Gastrocnemius medialis (tissue), 4 donors: ENCODE results near the gene CNTNAP1. TPM values are rescaled to one million over a fixed set of nuclear protein-coding genes. Genes with fewer than 3 reads are reported as not detected.

Experiments
- ATAC-seq, 2 donors: fragments of 150-250 bp; one replicate each; pipeline ENCODE4 v1.9.1; 2016
- DNase-seq, 2 donors: peaks; one replicate each; pipeline ENCODE4 v3.0.0-alpha.2; 2019
- H3K27ac ChIP-seq, 4 donors: fragments of 200-600 bp; sonication (generic); 1 replicate in 1 of 4; 2 replicates in 3 of 4; pipeline ENCODE4 v1.5.1; 2016 to 2018; ENCODE audit warnings: mild to moderate bottlenecking in 2 of 4, moderate library complexity in 1 of 4
- H3K27me3 ChIP-seq, 3 donors: fragments of 200-600 bp; sonication (generic) in 2 of 3; 1 replicate in 1 of 3; 2 replicates in 2 of 3; pipeline versions ENCODE4 v1.5.1 to v1.6.0; 2016 to 2019; ENCODE audit warnings: mild to moderate bottlenecking in 1 of 3, moderate library complexity in 1 of 3
- H3K36me3 ChIP-seq, 2 donors: fragments of 200-600 bp; sonication (generic) in 1 of 2; one replicate each; pipeline ENCODE4 v1.5.1; 2017 to 2018
- H3K4me1 ChIP-seq, 2 donors: fragments of 200-600 bp; sonication (generic) in 1 of 2; one replicate each; pipeline ENCODE4 v1.5.1; 2016 to 2017; ENCODE audit warnings: mild to moderate bottlenecking in 2 of 2
- H3K4me3 ChIP-seq, 4 donors: fragments of 200-600 bp; sonication (generic) in 3 of 4; 1 replicate in 1 of 4; 2 replicates in 3 of 4; pipeline ENCODE4 v1.5.1; 2016 to 2019; ENCODE audit warnings: mild to moderate bottlenecking in 2 of 4
- H3K9me3 ChIP-seq, 3 donors: fragments of 200-600 bp; sonication (generic) in 2 of 3; 1 replicate in 1 of 3; 2 replicates in 2 of 3; pipeline ENCODE4 v1.5.1; 2016 to 2019
- POLR2A ChIP-seq, 2 donors: fragments of 450-650 bp; IDR thresholded peaks; one replicate each; pipeline ENCODE4 v1.6.1; 2017; ENCODE audit warnings: antibody characterized with exemption in 2 of 2, mild to moderate bottlenecking in 2 of 2, moderate library complexity in 2 of 2
- in situ Hi-C, 4 donors: fragments of 200-750 bp; cut with MboI; loops; one replicate each; pipeline versions ENCODE4 v1.15.0 to v1.8.0; 2017; ENCODE audit warnings: low sequenced_read_pairs in 4 of 4
- intact Hi-C: fragments of 100-400 bp; cut with DNase I; formaldehyde crosslinking; loops from one replicate; pipeline ENCODE4 v1.15.1; 2023; ENCODE audit warnings: low total_unique reads
- total RNA-seq, 4 donors: library from RNA; depleted of rRNA; stranded (reverse); fragments of >200 nt; gene quantifications; one replicate each; pipeline versions ENCODE4 v1.1.0 to v1.2.3, GENCODE V29; 2016
- TF ChIP-seq, protein P1 (sequence below), 5 experiments: fragments of 450-650 bp in 3 of 5; fragments of 200-600 bp in 2 of 5; sonication (generic) in 2 of 5; IDR thresholded peaks in 4 of 5; conservative IDR thresholded peaks in 1 of 5; 1 replicate in 4 of 5; 2 replicates in 1 of 5; pipeline ENCODE4 v1.5.1; 2016 to 2019; ENCODE audit warnings: antibody characterized with exemption in 5 of 5, mild to moderate bottlenecking in 3 of 5, moderate library complexity in 3 of 5

The CNTNAP1 gene
- total RNA-seq, 4 donors from 2014 or later, result 0.22 to 0.41 (median 0.40) TPM

DNA sequence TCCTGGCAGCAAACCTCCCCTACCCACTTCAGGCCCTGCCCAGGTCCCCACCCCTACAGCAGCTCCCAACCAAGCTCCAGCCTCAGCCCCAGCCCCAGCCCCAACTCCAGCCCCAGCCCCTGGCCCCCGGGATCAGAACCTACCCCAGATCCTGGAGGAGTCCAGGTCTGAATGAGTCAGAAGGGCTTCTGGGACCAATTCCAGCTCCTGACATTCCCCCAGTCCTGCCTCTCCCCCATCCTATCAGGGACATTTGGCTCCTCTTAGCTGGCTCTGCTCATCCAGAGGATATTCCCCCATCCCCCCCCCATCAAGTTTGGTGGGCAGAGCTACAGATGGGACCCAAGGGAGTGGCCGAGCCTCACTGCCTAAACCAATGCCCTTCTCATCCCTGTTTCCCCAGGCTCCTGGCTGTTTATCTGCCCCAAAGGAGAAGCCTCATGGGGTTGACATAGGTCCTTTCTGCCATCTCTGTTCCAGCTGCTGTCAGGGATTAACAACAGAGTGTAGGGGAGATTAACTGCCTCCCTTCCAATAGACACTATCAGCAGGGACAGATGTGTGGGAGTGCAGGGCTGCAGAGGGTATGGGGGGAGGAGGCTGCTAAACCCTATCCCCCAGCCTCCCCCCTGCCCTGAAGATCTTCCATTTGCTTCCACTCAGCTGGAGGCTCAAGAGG is 16.5 kb downstream of the CNTNAP1 start:
- ATAC-seq, result no peak
- H3K4me3 ChIP-seq, result no peak overlapping the region
- in situ Hi-C loops, result loop anchor here in 2 of 4 donors (25.0 kb wide), 1 partner anchor 112 kb away; the partner anchor contains the start of gene PSMC3IP (in 2 of the 2)
- intact Hi-C loops, result no loop called here
- H3K27ac ChIP-seq, result no peak overlapping the region
- H3K27me3 ChIP-seq, result no peaks in the 10 kb centered on the region
- no peaks in the 10 kb centered on the region for H3K9me3 ChIP-seq
- no peaks in the 10 kb centered on the region for H3K4me1 ChIP-seq
- H3K36me3 ChIP-seq, result peaks cover 5 to 51% of the 10 kb centered on the region in 2 donors
- no peak for TF ChIP-seq POLR2A (IDR thresholded peaks at IDR 0.05)
- DNase-seq, result no peak

- no peak for ATAC-seq
- H3K27me3 ChIP-seq, result no peaks in the 10 kb centered on the region
- peaks cover 9 to 56% of the 10 kb centered on the region in 2 donors for H3K36me3 ChIP-seq
- no peaks in the 10 kb centered on the region for H3K9me3 ChIP-seq
- no peak overlapping the region for H3K27ac ChIP-seq
- no peak for DNase-seq
- no peaks in the 10 kb centered on the region for H3K4me1 ChIP-seq
- H3K4me3 ChIP-seq, result no peak overlapping the region
- in situ Hi-C loops (loop anchor here in 2 of 4 donors (25.0 kb wide), 1 partner anchor 112 kb away; the partner anchor contains the start of gene PSMC3IP (in 2 of the 2)), intact Hi-C loops (no loop called here)
- TF ChIP-seq POLR2A (IDR thresholded peaks at IDR 0.05), result no peak
- TF ChIP-seq, protein P1, sequence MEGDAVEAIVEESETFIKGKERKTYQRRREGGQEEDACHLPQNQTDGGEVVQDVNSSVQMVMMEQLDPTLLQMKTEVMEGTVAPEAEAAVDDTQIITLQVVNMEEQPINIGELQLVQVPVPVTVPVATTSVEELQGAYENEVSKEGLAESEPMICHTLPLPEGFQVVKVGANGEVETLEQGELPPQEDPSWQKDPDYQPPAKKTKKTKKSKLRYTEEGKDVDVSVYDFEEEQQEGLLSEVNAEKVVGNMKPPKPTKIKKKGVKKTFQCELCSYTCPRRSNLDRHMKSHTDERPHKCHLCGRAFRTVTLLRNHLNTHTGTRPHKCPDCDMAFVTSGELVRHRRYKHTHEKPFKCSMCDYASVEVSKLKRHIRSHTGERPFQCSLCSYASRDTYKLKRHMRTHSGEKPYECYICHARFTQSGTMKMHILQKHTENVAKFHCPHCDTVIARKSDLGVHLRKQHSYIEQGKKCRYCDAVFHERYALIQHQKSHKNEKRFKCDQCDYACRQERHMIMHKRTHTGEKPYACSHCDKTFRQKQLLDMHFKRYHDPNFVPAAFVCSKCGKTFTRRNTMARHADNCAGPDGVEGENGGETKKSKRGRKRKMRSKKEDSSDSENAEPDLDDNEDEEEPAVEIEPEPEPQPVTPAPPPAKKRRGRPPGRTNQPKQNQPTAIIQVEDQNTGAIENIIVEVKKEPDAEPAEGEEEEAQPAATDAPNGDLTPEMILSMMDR (IDR thresholded peaks at IDR 0.05 in 4 of 5, conservative IDR thresholded peaks at IDR 0.05 in 1 of 5), result no peak
Measured at GRCh38 chr17:42699415-42699740, 17.0 kb downstream of the CNTNAP1 start.

DNA sequence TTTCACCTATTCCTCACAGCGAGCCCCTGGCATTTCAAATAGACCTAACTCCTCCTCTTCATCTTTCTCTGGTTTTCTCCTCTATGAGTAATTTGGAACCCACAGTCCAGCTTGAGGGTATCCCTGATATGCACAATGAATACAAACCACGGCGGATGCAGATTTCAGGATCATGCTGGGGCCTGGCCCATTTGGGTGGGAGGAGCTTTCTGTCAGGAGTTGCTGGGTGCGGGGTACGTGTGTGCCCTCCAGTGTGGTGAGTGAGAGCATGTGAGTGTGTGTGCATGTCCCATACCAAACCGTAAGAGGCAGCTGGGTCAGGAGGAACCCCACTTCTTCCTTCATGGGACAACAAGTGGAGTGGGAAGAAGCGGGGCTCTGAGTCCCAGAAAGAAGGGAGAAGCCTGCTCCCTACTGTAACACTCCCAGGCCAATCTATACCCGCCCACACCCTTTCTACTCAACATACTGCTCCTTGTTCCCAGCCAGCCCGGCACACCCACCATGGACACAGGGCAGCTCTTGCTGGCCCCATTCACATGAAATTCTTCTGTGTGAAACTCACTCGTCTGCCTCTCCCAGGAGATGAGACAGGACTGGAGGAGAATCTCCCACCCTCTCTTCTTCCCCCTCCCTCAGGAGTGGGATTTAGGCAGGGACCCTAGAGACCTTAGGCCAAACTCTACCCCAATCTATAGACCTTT is 18.4 kb downstream of the CNTNAP1 start:
- peaks cover 11 to 70% of the 10 kb centered on the region in 2 donors for H3K36me3 ChIP-seq
- H3K4me1 ChIP-seq, result no peaks in the 10 kb centered on the region
- DNase-seq (no peak), ATAC-seq (no peak)
- H3K9me3 ChIP-seq, result no peaks in the 10 kb centered on the region
- H3K27me3 ChIP-seq, result no peaks in the 10 kb centered on the region
- H3K4me3 ChIP-seq, result no peak overlapping the region
- intact Hi-C loops (no loop called here), in situ Hi-C loops (loop anchor here in 2 of 4 donors (25.0 kb wide), 2 partner anchors 237 to 487 kb away; no protein-coding TSS in a partner anchor)
- TF ChIP-seq, protein P1 (IDR thresholded peaks at IDR 0.05 in 4 of 5, conservative IDR thresholded peaks at IDR 0.05 in 1 of 5), result no peak
- TF ChIP-seq POLR2A (IDR thresholded peaks at IDR 0.05), result no peak
- H3K27ac ChIP-seq, result no peak overlapping the region

GRCh38 chr17:42702446-42702845 is 20.1 kb downstream of the CNTNAP1 start:
- no peak for TF ChIP-seq POLR2A (IDR thresholded peaks at IDR 0.05)
- TF ChIP-seq, protein P1 (IDR thresholded peaks at IDR 0.05 in 4 of 5, conservative IDR thresholded peaks at IDR 0.05 in 1 of 5), result no peak
- Histone ChIP-seq H3K9me3 (no peaks in the 10 kb centered on the region), H3K36me3 (peaks cover 25 to 76% of the 10 kb centered on the region in 2 donors), H3K4me1 (no peaks in the 10 kb centered on the region), H3K27me3 (no peaks in the 10 kb centered on the region), H3K27ac (no peak overlapping the region), H3K4me3 (no peak overlapping the region)
- in situ Hi-C loops (loop anchor here in 2 of 4 donors (25.0 kb wide), 2 partner anchors 235 to 485 kb away; no protein-coding TSS in a partner anchor), intact Hi-C loops (no loop called here)
- ATAC-seq, result no peak
- DNase-seq, result no peak

GRCh38 chr17:42704490-42704836 is 22.1 kb downstream of the CNTNAP1 start:
- ATAC-seq (no peak), DNase-seq (no peak)
- Histone ChIP-seq H3K4me1 (no peaks in the 10 kb centered on the region), H3K4me3 (no peak overlapping the region), H3K9me3 (no peaks in the 10 kb centered on the region), H3K27ac (no peak overlapping the region), H3K36me3 (peaks cover 27 to 96% of the 10 kb centered on the region in 2 donors), H3K27me3 (no peaks in the 10 kb centered on the region)
- TF ChIP-seq, protein P1 (IDR thresholded peaks at IDR 0.05 in 4 of 5, conservative IDR thresholded peaks at IDR 0.05 in 1 of 5), result no peak
- TF ChIP-seq POLR2A (IDR thresholded peaks at IDR 0.05), result no peak
- intact Hi-C loops, result no loop called here
- in situ Hi-C loops, result loop anchor here in 2 of 4 donors (25.0 kb wide), 2 partner anchors 233 to 483 kb away; no protein-coding TSS in a partner anchor
